ENCODE data around the gene DLGAP1. TPM values are rescaled to one million over a fixed set of nuclear protein-coding genes. Genes with fewer than 3 reads are reported as not detected.

Gene DLGAP1
- total and polyA plus RNA-seq, 2 of the 8 experiments (the other 6 are each of a cell fraction or from before 2014, with no cell fraction given), result 11.8 to 16.9 TPM

- TF ChIP-seq RNF2 (IDR thresholded peaks at IDR 0.05; ENCODE audit: borderline replicate concordance, low read depth, low read length, missing control alignments, poor library complexity, severe bottlenecking) (no peak), POLR2A (IDR thresholded peaks at IDR 0.05; ENCODE audit: control extremely low read depth in 1 of 2, low read depth in 2 of 2, low read length in 2 of 2) (no peak), BACH1 (IDR thresholded peaks at IDR 0.05; ENCODE audit: low read length) (no peak), SIX5 (IDR thresholded peaks at IDR 0.05; ENCODE audit: low read depth, low read length) (no peak), EP300 (IDR thresholded peaks at IDR 0.05; ENCODE audit: borderline replicate concordance in 1 of 2, low read depth in 2 of 2, low read length in 2 of 2) (no peak)
Observed at GRCh38 chr18:4299395-4299794, 155.7 kb downstream of the DLGAP1 start (continued).
